COLO668 (cell line): ENCODE data around the gene FRS2.

ENCODE experiments used
- DNase-seq: peaks from one replicate; lab custom pipeline; 2025; ENCODE audit not compliant: unreplicated experiment; lab: John Stamatoyannopoulos, UW

FRS2 gene

DNA sequence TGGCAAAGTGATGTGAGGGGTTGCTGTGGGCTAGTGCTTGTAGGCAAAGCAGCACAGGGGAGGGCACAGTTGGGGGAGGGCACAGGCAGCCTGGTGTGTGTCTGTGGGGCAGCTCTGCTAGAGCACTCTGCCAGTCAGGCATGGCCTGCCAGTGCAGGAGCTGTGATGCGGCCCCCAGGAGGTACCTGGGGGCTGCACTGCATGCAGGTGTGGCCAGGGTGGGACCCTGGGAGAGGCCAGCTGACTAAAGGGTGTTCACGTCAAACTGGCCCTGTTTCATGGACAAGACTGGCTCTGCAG, 54.1 kb downstream of the FRS2 start:
- no peak for DNase-seq

DNA sequence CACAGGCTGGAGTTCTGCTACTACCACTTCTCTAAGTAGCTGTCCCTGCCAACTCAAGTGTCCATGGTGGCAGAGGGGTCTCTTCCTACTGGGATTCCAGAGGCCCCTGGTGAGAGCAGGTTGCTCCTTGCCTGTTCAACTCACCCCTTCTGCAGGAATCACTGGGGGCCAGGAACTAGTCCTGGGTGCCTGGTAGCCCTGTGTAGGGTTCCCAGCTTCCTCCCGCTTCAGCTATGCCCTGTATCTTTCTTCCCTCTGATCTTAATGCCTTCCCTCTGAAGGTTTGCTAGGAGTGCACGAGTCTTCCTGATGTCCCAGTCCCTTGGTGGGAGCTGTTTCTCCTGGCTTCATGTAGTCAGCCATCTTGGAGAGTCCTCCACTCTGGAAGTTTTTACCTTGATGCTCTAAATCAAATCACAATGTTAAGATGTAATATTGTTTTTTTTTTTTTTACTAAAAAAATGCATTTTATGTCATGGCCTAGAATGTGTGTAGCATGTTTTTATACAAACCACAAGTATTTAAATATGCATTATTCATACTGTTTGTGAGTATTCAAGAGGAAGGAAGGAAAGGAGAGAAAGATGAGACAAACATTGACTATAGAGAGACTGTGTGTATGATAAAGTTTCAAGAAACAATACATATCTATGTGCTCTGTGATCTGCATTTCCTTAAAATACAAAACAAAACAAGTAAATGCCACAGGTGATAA, 54.7 kb downstream of the FRS2 start:
- DNase-seq: no peak

DNA sequence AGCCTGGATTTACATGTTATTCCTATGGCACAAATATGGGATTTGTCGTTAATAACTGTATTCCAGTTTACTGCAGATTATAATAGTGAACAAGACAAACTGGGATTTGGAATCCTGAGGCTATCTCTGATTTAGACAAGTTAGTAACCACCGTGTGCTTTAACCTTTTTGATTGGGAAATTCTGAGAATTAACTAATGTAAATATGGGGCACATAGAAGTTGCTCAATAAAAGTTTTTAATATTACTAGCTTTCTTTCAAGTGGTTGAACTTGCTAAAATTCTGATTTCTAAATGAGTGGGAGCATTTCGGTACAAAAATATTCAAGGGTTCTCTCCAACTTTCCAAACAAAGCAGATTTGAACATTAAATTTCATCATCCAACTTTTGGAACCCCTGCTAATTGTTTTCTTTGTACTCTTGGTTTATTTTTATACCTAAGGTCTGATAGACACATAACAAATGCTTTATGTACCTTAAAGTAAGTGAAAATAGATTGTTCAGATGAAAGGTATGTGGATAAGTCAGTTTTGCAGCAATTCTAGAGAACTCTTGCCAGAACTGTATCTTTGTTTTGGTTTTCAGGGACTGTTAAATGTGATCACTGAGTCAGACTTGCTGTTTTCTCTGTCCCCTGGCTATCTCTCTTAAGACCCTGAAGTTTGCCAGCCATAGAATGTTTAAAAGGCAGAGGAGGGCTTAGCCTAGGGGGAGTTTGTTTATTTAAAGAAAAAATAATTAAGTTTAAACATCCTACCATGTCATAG, 57.5 kb downstream of the FRS2 start:
- DNase-seq: no peak

DNA sequence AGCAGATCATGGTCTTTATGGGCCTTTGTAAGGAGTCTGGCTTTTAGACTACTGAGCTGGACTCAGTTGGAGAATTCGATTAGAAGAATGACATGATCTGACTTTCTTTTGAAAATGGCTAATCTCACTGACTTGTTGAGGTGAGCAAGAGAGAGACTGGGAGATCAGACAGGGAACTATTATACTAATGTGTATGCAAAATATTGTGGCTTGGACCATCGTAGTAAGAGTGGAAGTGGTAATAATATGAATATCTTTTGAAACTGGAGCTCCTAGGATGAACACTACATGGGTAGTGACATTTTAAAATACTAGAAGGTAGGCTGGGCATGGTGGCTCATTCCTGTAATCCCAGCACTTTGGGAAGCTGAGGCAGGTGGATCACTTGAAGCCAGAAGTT, 58.8 kb downstream of the FRS2 start:
- no peak for DNase-seq

DNA sequence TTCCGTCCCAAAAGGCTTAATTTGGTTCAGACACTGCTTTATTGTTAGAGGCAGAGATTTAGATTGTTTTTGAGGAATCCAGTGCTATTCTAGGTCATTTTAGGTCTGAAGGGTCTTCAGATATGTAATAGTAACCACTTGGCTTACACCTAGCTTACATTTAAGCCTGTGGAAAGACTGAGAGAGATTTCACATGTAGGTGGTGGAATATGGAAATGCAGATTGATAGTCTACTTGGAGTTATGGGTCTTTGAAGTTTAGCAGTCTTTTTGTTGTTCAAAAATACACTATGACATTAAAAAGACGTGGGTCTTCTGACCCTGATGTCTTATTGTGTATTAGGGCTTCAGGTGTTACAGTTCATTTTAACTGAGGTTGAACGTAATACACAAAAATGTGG, 63.7 kb downstream of the FRS2 start:
- no peak for DNase-seq

DNA sequence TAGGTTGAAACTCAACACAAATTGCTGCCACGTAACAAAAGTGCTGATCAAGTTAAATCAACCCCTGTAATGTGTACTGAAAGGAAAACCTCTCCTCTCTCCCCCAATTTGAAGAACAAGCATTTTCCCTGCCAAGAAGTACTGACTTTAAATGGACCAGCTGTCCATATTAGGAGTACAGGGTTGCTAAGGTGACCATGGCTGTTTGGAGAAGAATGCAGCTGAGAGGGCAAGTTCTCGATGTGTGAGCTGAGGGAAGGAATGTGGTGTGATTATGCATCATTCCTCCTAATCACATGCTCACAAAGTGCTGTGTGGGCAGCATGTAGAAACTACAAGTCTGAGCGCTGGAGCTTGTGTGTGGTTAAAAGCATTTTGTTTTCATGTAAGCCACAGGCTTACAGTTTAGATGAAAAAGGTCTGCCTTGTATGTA, 64.2 kb downstream of the FRS2 start:
- DNase-seq: no peak

DNA sequence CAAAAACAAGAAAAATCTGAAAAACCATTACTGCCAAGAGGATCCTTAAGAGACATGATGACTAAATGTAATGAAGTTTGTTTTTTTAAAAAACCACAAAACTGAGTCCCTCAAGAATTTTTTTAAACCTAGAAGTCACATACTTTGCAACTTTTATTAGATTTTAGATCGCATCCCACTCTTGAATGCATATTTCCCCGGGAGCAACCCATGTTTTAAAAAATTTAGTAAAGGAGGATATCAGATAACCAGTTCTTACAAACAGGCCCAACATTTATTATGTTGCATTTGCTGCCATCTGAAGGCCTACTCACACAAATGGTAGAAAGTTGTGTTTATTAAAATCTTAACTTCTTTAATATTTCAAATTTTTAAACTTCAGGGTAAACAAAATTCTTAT, 70.8 kb downstream of the FRS2 start:
- no peak for DNase-seq

DNA sequence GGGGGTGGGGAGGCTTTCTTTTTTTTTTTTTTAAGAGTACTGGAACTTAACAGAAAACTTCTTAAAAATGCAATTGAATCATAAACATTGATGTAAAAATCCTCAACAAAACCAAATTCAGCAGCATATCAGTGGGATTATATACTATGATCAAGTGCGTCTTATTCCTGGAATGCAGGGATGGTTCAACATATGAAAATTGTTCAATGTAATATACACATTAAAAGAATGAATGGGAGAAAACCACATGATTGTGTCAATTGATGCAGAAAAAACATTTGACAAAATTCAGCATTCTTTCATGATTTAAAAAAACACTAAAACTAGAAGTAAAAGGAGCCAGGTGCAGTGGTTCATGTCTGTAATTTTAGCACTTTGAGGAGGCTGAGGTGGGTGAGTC, 73.9 kb downstream of the FRS2 start:
- no peak for DNase-seq

DNA sequence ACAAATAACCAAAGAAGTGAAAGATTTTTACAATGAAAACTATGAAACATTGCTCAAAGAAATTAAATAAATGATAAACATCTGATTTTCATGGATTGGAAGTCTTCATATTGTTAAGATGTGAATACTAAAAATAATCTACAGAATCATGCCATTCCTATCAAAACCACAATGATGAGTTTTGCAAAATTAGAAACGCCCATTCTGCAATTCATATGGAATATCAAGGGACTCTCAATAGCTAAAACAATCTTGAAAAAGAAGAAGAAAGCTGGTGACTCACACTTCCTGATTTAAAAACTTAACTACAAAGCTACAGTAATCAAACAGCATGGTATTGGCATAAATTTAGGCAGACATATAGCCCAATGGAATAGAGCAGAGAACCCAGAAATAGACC, 74.9 kb downstream of the FRS2 start:
- no peak for DNase-seq

DNA sequence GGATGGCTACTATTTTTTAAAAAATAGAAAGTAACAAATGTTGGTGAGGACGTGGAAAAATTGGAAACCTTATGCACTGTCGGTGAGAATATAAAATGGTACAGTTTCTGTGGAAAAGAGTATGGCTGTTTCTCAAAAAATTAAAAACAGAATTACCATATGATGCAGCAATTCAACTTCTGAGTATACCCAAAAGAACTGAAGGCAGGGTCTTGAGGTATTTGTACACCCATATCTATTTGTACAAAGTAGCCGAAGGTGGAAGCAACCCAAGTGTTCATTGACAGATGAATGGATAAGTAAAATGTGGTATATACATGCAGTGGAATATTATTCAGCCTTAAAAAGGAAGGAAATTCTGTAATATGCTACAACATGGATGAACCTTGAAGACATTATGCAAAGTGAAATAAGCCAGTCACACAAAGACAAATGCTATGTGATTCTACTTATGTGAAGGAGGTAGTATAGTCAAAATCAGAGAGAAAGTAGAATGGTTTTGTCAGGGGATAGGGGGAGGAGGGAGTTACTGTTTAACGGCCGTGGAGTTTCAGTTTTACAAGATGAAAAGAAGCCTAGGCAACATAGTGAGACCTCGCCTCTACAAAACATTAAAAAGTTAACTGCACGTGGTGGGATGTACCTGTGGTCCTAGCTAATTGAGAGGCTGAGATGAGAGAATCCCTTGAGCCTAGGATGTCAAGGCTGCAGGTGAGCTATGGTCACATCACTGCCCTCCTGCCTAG, 76.7 kb downstream of the FRS2 start:
- DNase-seq: no peak

DNA sequence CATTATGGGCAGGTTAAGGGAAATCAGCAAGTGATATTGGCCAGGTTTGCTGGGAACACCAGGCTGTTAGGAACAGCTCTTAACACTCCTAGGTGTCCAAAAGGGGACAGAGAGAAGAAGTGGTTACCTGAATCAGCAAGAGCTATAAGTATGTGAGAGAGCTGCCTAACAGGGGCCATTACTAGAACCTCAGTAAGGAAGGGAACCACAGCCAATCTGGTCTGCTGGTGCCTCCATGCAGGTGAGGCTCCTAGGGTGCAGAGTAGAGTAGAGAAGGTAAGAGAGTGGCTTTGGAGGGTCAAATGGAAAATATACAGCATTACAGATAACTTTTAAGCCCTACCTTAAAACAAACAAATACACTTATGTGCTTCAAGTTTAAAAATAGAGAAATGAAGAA, 78.5 kb downstream of the FRS2 start:
- no peak for DNase-seq

DNA sequence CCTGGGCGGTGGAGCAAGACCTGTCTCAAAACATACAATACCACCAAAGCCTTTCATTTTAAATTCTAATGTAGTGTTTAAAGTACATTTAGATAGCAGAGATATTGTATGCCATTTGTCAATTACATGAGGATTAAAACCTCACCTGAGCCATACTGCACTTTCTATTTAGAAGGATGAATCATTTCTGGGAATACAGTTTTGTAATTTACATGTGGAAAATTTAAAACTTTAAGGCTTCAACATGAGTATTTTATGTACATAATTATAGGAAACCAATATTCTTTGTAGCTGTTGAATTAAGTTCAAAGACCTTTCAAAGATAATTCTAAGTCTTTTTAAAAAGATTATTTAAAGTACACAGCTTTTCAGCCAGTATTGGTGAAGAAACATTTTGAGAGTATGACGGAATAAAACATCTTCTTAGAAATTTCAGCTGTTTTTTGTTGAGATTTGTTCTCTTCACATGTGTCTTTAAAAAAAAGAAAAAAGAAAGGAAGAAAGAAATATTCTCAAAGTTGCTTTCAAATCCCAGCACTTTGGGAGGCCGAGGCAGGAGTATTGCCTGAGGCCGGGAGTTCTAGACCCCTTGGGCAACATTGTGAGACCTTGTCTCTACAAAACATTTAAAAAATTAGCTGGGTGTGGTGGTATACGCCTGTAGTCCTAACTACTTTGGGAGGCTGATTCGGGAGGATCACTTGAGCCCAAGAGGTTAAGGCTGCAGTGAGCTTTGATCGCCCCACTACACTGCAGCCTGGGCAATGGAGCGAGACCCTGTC, 80.6 kb downstream of the FRS2 start:
- DNase-seq: no peak

DNA sequence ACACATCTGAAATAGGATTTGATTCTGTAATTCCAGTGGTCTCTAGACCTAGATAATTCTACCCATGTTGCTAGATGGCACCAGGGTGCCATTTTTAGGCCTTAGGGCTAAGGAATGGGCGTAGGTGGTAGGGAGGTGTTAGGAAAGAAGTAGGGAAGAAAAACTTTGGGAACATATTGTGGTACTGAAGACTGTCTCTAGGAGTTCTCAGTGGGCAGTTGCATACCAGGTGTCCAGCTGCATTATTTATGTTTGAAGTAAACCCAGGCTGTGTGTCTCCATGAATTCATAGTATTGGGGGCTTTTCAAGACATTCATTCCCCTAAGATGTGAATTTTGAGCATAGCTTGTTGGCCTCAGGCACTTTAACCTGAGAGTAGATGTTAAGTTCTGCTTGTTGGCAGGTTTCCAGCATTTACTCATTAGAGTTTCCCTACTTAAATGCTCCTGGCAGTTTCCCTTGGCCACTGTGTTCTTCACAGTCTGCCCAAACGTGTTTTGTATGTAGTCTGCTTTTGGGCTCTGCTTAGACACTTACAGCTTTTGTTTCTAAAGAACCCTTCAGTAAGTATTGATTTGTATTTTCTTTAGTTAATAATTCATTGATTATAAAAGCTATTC, 83.5 kb downstream of the FRS2 start:
- DNase-seq: no peak

DNA sequence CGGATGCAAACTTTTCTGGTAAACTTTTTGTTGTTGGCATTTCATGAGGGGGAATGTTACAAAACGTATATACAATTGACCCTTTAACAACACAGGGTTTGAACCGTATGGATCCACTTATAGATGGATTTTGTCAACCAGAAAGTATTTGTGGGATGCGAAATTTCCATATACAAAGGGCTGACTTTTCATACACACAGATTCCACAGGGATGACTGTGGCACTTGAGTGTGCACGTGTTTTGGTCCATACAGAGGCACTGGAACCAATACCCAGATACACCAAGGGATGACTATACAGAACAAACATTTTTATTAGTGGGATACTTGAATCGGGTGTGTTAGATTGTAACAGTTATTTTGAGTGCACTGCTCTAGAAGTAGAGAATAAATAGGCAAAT, 85.3 kb downstream of the FRS2 start:
- DNase-seq: no peak

DNA sequence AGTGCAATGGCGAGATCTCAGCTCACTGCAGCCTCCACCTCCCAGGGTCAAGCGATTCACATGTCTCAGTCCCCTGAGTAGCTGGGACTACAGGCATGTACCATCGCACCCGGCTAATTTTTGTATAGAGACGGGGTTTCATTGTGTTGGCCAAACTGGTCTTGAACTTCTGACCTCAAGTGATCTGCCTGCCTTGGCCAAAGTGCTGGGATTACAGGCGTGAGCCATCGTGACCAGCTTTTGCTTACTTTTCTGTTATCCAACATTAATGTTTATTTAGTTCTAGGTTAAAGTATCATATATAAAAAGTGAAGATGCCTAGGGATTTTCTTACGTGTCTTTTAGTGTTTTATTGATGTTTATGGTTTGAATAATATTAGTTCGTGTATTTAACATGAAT, 86.2 kb downstream of the FRS2 start:
- no peak for DNase-seq

DNA sequence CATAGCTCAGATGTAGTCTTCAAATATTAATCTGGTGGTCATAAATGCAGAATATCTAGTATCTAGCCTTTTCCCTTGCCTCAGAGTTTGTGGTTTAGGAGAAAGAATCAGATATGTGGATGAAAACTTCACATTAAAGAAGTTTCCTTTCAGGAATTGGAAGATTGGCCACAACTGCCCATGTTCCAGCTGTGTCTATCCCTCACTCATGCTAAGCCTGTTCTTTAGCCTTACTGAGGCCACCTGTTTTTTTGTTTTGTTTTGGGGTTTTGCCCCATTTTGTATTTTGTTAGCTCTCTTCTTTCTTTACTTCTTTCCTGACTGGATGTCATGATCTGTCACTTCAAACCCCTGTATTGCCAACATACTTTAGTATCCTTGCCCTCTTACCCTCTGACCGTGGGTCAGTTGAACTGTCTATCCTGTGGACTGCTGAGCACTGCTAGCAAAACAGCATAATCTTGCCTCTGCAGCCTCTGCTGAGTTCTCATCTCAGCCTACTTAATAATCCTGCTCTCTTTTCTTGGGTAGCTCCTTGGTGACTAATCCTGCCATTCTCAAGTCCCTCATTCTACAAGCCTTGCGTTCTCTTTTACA, 93.1 kb downstream of the FRS2 start:
- DNase-seq: no peak

DNA sequence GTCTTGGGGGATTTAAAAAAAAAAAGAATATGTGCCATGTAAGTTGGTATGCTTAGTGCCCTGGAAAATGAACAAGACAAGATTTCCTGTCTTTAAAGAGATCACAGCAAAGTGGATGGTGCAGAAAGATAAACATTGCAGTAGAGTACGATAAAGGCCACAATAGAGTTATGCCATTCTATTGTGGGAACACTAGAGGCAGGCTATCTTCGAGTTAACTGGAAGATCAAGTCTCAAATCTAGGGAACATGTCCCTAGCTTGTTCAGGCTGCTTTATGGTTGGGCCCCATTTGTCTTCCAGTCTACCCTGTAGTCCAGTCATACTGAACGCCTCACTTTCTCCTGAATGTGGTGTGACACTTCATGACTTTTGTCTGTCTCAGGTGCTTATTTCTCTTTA, 96.4 kb downstream of the FRS2 start:
- no peak for DNase-seq

DNA sequence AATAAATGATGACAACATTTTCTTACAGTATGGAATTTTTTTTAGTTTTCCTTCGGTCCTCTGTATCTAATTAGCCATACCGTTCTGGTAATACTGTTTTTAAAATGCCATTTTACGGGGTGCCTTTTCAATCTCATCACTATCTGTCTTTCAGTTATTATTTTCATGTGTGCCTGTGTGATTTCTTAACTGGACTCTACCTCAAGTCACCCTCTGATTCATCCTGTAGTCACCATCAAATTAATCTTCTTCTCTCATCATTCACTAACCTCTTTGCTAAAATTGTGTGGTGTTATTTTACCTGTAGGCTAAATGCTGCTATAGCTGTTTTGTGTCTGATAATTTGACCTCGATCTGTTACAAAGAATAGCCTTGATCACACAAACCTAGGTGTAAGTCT, 99.0 kb downstream of the FRS2 start:
- no peak for DNase-seq

DNA sequence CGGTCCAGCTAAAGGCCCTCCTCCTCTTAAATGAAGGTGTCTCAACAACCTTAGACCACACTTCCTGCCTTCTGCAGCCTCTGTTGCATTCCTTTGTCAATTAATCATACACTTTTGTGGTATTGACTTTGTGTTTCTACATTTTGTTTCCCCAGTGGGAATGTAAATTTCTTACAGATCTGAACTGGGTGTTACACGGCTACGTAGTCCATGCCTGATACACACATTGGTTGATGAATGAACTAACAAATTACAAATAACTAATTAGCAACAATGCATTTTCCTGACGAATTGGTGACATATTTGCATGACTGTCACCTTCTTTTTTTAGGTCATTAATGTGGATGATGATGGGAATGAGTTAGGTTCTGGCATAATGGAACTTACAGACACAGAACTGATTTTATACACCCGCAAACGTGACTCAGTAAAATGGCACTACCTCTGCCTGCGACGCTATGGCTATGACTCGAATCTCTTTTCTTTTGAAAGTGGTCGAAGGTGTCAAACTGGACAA, 99.9 kb downstream of the FRS2 start:
- DNase-seq: no peak
